Measurements from ENCODE around the gene CSTF3.

GRCh38 chr11:33052231-33052630, 109.0 kb downstream of the CSTF3 start:
- TF ChIP-seq CTCF (IDR thresholded peaks at IDR 0.05): no peak
- no peak for TF ChIP-seq POLR2A (IDR thresholded peaks at IDR 0.05)

Data from tibial nerve (tissue), 3 donors.